AG09309 (cell line): ENCODE data around the gene MYOT.
"Not testable (repeated sequence)": the region's sequence is repeated elsewhere in the genome, so short reads cannot be mapped to it uniquely, and the experiment has no call there.

Source experiments
- DNase-seq: peaks from one replicate; pipeline ENCODE4 v3.0.0-alpha.2; 2010; ENCODE audit warnings: low read depth
- H3K4me3 ChIP-seq: 2 replicates; pipeline ENCODE4 v1.5.1; 2011; ENCODE audit warnings: mild to moderate bottlenecking, low read depth, low read length, moderate library complexity; ENCODE audit not compliant: control insufficient read depth
- TF ChIP-seq, protein P1 (sequence below): IDR thresholded peaks from 2 replicates; pipeline ENCODE4 v1.5.1; 2011; ENCODE audit warnings: mild to moderate bottlenecking, low read depth, low read length, inconsistent platforms; ENCODE audit not compliant: insufficient read depth, control insufficient read depth; ENCODE audit errors: missing control alignments

MYOT gene

DNA sequence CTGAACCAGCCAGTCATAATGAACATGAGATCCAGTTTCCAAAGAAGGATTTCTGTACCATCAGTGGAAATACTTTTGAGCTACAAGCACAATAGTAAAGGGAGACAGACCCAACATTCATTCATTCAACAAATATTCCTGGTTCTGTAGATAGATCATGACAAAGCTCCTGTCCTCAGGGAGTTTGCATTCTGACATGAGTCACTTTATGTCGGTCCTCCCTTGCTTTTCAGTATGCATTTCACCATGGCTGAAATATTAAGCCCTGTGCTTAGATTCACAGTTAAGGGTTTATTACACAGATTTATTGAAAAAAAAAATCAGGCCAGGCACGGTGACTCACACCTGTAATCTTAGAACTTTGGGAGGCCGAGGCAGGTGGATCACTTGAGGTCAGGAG is 5.4 kb upstream of the MYOT start:
- H3K4me3 ChIP-seq, result no peak overlapping the region
- no peak for DNase-seq
- TF ChIP-seq, protein P1, sequence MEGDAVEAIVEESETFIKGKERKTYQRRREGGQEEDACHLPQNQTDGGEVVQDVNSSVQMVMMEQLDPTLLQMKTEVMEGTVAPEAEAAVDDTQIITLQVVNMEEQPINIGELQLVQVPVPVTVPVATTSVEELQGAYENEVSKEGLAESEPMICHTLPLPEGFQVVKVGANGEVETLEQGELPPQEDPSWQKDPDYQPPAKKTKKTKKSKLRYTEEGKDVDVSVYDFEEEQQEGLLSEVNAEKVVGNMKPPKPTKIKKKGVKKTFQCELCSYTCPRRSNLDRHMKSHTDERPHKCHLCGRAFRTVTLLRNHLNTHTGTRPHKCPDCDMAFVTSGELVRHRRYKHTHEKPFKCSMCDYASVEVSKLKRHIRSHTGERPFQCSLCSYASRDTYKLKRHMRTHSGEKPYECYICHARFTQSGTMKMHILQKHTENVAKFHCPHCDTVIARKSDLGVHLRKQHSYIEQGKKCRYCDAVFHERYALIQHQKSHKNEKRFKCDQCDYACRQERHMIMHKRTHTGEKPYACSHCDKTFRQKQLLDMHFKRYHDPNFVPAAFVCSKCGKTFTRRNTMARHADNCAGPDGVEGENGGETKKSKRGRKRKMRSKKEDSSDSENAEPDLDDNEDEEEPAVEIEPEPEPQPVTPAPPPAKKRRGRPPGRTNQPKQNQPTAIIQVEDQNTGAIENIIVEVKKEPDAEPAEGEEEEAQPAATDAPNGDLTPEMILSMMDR, result no peak

DNA sequence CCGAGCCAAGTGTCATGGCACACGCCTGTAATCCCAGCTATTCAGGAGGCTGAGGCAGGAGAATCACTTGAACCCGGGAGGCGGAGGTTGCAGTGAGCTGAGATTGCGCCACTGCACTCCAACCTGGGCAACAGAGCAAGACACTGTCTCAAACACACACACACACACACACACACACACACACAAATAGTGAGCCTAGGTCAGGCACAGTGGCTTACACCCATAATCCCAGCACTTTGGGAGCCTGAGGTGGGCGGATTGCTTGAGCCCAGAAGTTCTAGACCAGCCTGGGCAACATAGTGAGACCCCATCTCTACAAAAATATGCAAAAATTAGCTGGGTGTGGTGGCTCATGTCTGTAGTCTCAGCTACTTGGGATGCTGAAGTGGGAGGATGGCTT is 4.0 kb upstream of the MYOT start:
- not testable (repeated sequence) for H3K4me3 ChIP-seq, DNase-seq

DNA sequence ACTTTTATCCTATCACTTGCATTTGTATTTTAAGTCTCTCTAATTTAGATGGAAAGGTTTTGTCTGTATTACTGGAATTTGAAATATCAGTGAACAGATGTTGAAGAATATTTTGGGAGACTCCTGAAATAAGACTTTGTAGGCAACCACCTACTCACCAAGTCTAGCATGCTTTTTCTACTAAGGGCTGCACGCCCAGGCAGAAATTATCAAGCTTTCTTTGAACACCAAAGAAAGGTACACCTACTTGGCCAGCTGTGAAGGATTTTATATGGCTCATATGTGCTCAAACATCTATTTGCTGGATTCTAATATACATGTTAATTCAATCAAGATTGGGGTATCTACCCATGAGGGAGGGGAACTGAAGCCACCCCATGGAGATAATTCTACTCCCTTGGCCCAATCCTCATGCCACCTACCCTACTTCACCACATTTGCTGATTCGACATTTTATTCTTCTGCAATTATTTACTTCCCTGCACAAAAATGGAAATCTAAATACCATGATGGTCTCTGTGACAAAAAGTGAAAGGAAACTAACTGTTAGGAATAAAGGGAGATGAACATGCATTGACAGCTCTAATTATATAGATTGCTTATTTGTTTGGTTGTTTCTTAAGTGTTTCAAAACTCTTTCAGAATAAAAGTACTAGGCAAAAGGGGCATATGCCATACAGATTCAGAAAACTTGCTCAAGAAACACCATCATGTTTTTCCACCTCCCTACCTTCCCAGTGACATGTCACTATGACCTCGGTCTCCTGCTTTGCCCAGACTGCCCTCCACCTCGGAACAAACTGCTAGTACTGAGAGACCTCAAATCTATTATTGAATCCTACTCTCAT is 895 bp upstream of the MYOT start:
- H3K4me3 ChIP-seq, result no peak overlapping the region
- TF ChIP-seq, protein P1, result no peak
- no peak for DNase-seq

DNA sequence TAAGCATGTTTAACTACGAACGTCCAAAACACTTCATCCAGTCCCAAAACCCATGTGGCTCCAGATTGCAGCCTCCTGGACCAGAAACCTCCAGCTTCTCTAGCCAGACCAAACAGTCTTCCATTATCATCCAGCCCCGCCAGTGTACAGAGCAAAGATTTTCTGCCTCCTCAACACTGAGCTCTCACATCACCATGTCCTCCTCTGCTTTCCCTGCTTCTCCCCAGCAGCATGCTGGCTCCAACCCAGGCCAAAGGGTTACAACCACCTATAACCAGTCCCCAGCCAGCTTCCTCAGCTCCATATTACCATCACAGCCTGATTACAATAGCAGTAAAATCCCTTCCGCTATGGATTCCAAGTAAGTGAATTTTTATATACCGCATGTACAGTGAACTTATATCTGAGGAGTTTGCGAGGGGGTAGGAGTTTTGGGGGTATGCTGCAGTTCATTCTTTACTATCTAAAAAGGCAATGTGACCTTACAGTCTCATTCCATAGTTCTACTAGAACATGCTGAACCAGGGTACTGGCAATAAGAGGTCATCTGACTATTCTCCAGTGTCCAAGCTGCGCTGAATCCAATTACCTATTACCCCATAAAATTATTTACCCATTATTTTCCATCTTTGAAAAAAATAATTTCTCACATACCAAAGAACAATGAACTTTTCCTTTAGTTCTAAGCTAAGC is 3.1 kb downstream of the MYOT start:
- TF ChIP-seq, protein P1, result no peak

DNA sequence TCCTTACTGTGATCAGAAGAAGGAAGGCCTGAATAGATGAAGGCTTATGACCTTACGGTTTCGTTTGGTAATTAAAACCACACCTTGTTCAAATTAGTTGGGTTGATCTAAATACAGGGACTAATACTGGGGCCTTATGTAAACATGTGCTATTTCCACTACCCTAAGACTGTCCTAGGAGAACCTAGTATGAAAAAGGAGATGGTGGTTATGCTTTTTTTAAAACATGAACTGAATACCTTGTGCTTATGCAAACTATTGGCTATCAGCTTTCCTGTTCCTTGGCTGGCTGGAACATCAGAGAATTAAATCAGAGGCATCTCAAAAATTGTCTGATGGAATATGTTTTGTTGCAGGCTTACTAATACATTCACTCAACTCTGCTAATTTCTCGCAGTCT is 3.9 kb downstream of the MYOT start:
- TF ChIP-seq, protein P1, result no peak
- no peak overlapping the region for H3K4me3 ChIP-seq
- DNase-seq, result no peak

More for the DNA sequence above, 3.1 kb downstream of the MYOT start:
- DNase-seq, result no peak
- H3K4me3 ChIP-seq, result no peak overlapping the region

DNA sequence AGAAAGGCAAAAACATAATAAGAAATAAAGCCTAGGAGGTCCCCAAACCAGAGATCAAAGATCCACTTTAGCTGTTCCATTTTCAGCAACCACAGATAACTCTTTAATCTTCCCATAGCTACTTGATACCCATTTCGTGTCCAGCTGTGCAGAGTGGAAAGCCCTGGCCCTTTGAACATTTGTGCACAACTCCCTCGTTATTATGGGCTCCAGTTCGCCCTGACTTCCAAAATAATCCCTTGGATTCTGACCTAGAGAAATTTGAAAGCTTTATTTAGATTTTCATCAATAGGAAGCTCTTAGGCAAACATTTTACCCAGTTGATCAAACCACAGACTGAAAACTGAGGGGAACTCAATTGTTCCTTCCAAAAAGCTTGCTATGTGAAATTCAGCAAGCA is 4.8 kb downstream of the MYOT start:
- TF ChIP-seq, protein P1, result no peak
- DNase-seq, result no peak

DNA sequence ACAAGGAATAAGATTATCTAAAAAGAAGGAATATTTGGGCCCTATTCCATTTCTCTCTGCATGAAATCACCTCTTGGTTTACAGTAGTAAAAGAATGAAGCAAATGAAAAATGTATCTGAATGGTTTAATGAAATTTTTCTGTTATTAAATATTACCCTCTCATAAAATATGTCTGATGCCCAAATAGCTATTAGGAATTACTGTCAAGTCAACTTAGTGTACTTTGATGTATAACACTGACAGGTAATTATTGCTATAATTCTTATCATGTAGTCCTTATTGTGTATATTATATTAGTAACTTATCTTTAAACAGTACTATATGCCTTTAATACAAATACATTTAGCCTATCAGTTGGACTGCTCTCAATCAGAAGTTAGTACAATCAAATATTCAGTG is 8.4 kb downstream of the MYOT start:
- H3K4me3 ChIP-seq, result no peak overlapping the region
- DNase-seq, result no peak
- TF ChIP-seq, protein P1, result no peak

More for the DNA sequence above, 4.8 kb downstream of the MYOT start:
- no peak overlapping the region for H3K4me3 ChIP-seq
